Keratinocyte (primary cell): ENCODE data around the gene ZNF423. TPM values are rescaled to one million over a fixed set of nuclear protein-coding genes. Genes with fewer than 3 reads are reported as not detected.

Source experiments
- DNase-seq: peaks from one replicate; pipeline ENCODE4 v3.0.0-alpha.2; 2011; ENCODE audit warnings: low read depth, missing footprints, low spot score
- FAIRE-seq: peaks from 2 replicates; lab custom pipeline; 2011; peaks lifted over from hg19 to GRCh38; lab: Jason Lieb, UNC
- H2AFZ ChIP-seq: 2 replicates; pipeline ENCODE4 v1.6.0; 2012; ENCODE audit warnings: low read length, control low read depth, inconsistent platforms; ENCODE audit not compliant: control insufficient read depth
- H3K27ac ChIP-seq: 2 replicates; pipeline ENCODE4 v1.5.1; 2011; ENCODE audit warnings: low read length; ENCODE audit not compliant: control insufficient read depth, insufficient read depth
- H3K27me3 ChIP-seq: 3 replicates; pipeline ENCODE4 v1.6.0; 2011; ENCODE audit warnings: low read length; ENCODE audit not compliant: control insufficient read depth, insufficient read depth; ENCODE audit errors: extremely low read depth
- H3K36me3 ChIP-seq, 2 experiments: 2 replicates in 1 of 2; 3 replicates in 1 of 2; pipeline ENCODE4 v1.5.1; 2011; ENCODE audit warnings: low read length in 2 of 2, mild to moderate bottlenecking in 1 of 2; ENCODE audit not compliant: control insufficient read depth in 2 of 2, insufficient read depth in 2 of 2; ENCODE audit errors: extremely low read depth in 1 of 2
- H3K4me1 ChIP-seq: 3 replicates; pipeline ENCODE4 v1.5.1; 2011; ENCODE audit warnings: low read length; ENCODE audit not compliant: control insufficient read depth, insufficient read depth; ENCODE audit errors: extremely low read depth
- H3K4me2 ChIP-seq: 3 replicates; pipeline ENCODE4 v1.6.0; 2011; ENCODE audit warnings: low read depth, low read length; ENCODE audit not compliant: control insufficient read depth, insufficient read depth; ENCODE audit errors: extremely low read depth
- H3K4me3 ChIP-seq, 3 experiments: fragments of 200-600 bp in 1 of 3; sonication (generic) in 1 of 3; 2 replicates in 2 of 3; 3 replicates in 1 of 3; pipeline ENCODE4 v1.5.1; 2011 to 2016; ENCODE audit warnings: low read length in 3 of 3, mild to moderate bottlenecking in 3 of 3, control low read depth in 2 of 3, inconsistent platforms in 1 of 3, low read depth in 1 of 3, mixed read lengths in 1 of 3, mixed run types in 1 of 3, moderate library complexity in 1 of 3; ENCODE audit not compliant: control insufficient read depth in 2 of 3, insufficient read depth in 2 of 3; ENCODE audit errors: extremely low read depth in 1 of 3
- H3K79me2 ChIP-seq: 2 replicates; pipeline ENCODE4 v1.6.0; 2012; ENCODE audit warnings: low read length; ENCODE audit not compliant: control insufficient read depth, insufficient read depth
- H3K9ac ChIP-seq: 3 replicates; pipeline ENCODE4 v1.6.0; 2011; ENCODE audit warnings: low read length; ENCODE audit not compliant: control insufficient read depth, insufficient read depth; ENCODE audit errors: extremely low read depth
- H3K9me1 ChIP-seq: 3 replicates; pipeline ENCODE4 v1.6.0; 2011; ENCODE audit warnings: low read length; ENCODE audit not compliant: control insufficient read depth, insufficient read depth; ENCODE audit errors: extremely low read depth
- H3K9me3 ChIP-seq: 2 replicates; pipeline ENCODE4 v1.5.1; 2012; ENCODE audit warnings: low read depth, low read length; ENCODE audit not compliant: control insufficient read depth
- H4K20me1 ChIP-seq: 3 replicates; pipeline ENCODE4 v1.6.0; 2011; ENCODE audit warnings: low read length; ENCODE audit not compliant: control insufficient read depth, insufficient read depth; ENCODE audit errors: extremely low read depth
- EZH2 ChIP-seq: IDR thresholded peaks from one replicate; pipeline ENCODE4 v1.6.1; 2012; ENCODE audit warnings: inconsistent platforms, mild to moderate bottlenecking, low read length, moderate library complexity
- dilution Hi-C: fragments of 300-500 bp; cut with MboI; formaldehyde crosslinking; loops from one replicate; pipeline ENCODE4 v1.7.0; 2020; ENCODE audit warnings: low sequenced_read_pairs; ENCODE audit not compliant: extremely low pct_ligation_motif_present
- polyA plus RNA-seq, 5 experiments: library from polyadenylated mRNA; depleted of rRNA in 3 of 5; stranded (reverse) in 3 of 5; stranded (forward) in 1 of 5; unstranded in 1 of 5; fragments of >200 nt; gene quantifications; 1 replicate in 1 of 5; 2 replicates in 3 of 5; 3 replicates in 1 of 5; pipeline versions ENCODE4 v1.2.1 to v1.2.3, GENCODE V29; 2011 to 2012; ENCODE audit warnings: missing spikeins in 2 of 5, low read depth in 1 of 5, low replicate concordance in 1 of 5
- TF ChIP-seq, protein P1 (sequence below), 3 experiments: IDR thresholded peaks in 1 of 3; conservative IDR thresholded peaks in 1 of 3; optimal IDR thresholded peaks in 1 of 3; 2 replicates in 2 of 3; 3 replicates in 1 of 3; pipeline versions ENCODE3 to v1.5.1; 2011; ENCODE audit warnings: low read length in 3 of 3, mild to moderate bottlenecking in 3 of 3, moderate library complexity in 2 of 3, control low read depth in 1 of 3, inconsistent platforms in 1 of 3; ENCODE audit not compliant: insufficient read depth in 2 of 3; ENCODE audit errors: extremely low read depth in 1 of 3

The ZNF423 gene
- polyA plus RNA-seq, 1 donor (not counting 4 experiments of a cell fraction or from before 2014, with no cell fraction given) = 0.05 TPM

DNA sequence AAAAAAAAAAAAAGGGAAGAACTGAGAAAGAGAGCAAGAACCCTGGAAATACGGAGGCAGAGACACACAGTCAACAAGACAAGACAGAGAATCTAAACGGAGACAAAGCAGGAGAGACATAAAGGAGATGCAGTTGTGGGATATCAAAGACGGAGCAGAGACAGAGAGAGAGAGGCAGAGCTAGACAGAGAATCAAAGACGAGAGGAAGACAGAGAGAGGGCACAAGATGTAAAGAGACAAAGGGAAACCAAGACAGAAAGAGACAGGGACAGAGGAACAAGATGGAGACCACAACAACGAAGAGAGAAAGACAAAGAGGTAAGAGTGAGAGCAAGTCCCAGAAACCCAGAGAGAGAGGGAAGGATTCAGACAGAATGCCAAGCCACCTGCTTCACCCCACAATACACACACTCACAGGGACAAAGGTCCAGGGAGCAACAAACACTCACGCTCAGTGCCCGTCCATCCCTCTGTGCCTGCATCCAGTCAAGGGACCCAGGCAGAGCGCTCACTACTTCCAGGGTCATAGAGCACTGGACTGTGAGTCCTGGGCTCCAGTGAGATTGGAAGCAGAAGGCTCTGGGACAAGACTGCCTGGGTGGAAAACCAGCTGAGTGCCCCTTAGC lies 393.4 kb downstream of the ZNF423 start:
- Histone ChIP-seq H3K4me2 (no peak overlapping the region), H4K20me1 (no peaks in the 10 kb centered on the region), H3K27me3 (peaks cover 7% of the 10 kb centered on the region), H3K4me1 (no peaks in the 10 kb centered on the region), H3K9me1 (no peaks in the 10 kb centered on the region), H3K27ac (no peak overlapping the region), H2AFZ (no peak overlapping the region), H3K9ac (no peak overlapping the region), H3K9me3 (no peaks in the 10 kb centered on the region), H3K79me2 (no peaks in the 10 kb centered on the region), H3K36me3 (no peaks in the 10 kb centered on the region), H3K4me3 (no peak overlapping the region)
- FAIRE-seq = no peak
- dilution Hi-C loops = no loop called here
- TF ChIP-seq, protein P1, sequence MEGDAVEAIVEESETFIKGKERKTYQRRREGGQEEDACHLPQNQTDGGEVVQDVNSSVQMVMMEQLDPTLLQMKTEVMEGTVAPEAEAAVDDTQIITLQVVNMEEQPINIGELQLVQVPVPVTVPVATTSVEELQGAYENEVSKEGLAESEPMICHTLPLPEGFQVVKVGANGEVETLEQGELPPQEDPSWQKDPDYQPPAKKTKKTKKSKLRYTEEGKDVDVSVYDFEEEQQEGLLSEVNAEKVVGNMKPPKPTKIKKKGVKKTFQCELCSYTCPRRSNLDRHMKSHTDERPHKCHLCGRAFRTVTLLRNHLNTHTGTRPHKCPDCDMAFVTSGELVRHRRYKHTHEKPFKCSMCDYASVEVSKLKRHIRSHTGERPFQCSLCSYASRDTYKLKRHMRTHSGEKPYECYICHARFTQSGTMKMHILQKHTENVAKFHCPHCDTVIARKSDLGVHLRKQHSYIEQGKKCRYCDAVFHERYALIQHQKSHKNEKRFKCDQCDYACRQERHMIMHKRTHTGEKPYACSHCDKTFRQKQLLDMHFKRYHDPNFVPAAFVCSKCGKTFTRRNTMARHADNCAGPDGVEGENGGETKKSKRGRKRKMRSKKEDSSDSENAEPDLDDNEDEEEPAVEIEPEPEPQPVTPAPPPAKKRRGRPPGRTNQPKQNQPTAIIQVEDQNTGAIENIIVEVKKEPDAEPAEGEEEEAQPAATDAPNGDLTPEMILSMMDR (optimal IDR thresholded peaks at IDR 0.05 in 1 of 3, IDR thresholded peaks at IDR 0.05 in 1 of 3, conservative IDR thresholded peaks at IDR 0.05 in 1 of 3; ENCODE audit: extremely low read depth in 1 of 3, insufficient read depth in 2 of 3, low read length in 3 of 3) = no peak
- TF ChIP-seq EZH2 = no peak
- no peak for DNase-seq

DNA sequence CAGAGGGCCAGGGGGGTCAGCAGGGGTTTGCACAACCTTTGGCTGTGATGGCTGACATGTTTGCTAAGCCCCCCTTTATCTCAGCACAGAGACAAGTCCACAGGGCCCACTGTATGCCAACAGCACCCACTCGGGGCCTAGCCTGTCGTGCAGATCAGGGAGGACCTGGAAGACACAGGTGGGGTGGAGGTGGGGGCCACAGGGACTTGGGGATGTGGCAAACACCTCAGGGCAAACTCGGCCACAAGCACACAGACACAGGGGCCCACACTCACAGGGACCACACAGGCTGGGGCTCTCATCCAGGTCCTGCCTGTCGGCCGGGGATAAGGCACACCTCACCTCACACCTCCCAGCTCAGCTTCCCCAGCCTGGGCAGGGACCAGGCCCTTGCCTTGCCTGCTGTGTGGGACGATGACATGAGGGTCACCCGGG lies 394.4 kb downstream of the ZNF423 start:
- no peaks in the 10 kb centered on the region for H3K79me2 ChIP-seq
- H3K36me3 ChIP-seq = no peaks in the 10 kb centered on the region
- TF ChIP-seq, protein P1 (optimal IDR thresholded peaks at IDR 0.05 in 1 of 3, IDR thresholded peaks at IDR 0.05 in 1 of 3, conservative IDR thresholded peaks at IDR 0.05 in 1 of 3; ENCODE audit: extremely low read depth in 1 of 3, insufficient read depth in 2 of 3, low read length in 3 of 3) = no peak
- TF ChIP-seq EZH2 = no peak
- no peaks in the 10 kb centered on the region for H3K4me1 ChIP-seq
- no peak overlapping the region for H3K27ac ChIP-seq
- no peak for FAIRE-seq
- no peak overlapping the region for H3K4me2 ChIP-seq
- H3K9me1 ChIP-seq = no peaks in the 10 kb centered on the region
- H3K9me3 ChIP-seq = no peaks in the 10 kb centered on the region
- H3K4me3 ChIP-seq = no peak overlapping the region
- DNase-seq = no peak
- no peak overlapping the region for H3K9ac ChIP-seq
- dilution Hi-C loops = no loop called here
- no peak overlapping the region for H2AFZ ChIP-seq
- peaks cover 7% of the 10 kb centered on the region for H3K27me3 ChIP-seq
- no peaks in the 10 kb centered on the region for H4K20me1 ChIP-seq
